GF-D8 (cell line): ENCODE results near the gene ACTN4.
"Not testable (repeated sequence)": the region's sequence is repeated elsewhere in the genome, so short reads cannot be mapped to it uniquely, and the experiment has no call there.

Source experiments
- DNase-seq: peaks from one replicate; lab custom pipeline; 2025; lab: John Stamatoyannopoulos, UW

ACTN4 gene

GRCh38 chr19:38769635-38770211 lies 122.3 kb downstream of the ACTN4 start:
- DNase-seq, result peak; percentile 18

- not testable (repeated sequence) for DNase-seq
These were observed 122.9 kb downstream of the ACTN4 start for GRCh38 chr19:38770228-38770948.

- not testable (repeated sequence) for DNase-seq
These were observed 123.5 kb downstream of the ACTN4 start for GRCh38 chr19:38770949-38771275.

- DNase-seq, result not testable (repeated sequence)
These were observed 124.1 kb downstream of the ACTN4 start for GRCh38 chr19:38771569-38771968.

- DNase-seq, result no peak
These were observed 126.2 kb downstream of the ACTN4 start, which contains the start of gene LGALS7 for GRCh38 chr19:38773469-38774177. Gene LGALS7 (minus strand): TSS chr19:38773517. CDS start chr19:38773492, 25 bp downstream.

GRCh38 chr19:38774181-38774950 lies 126.9 kb downstream of the ACTN4 start:
- no peak for DNase-seq

- DNase-seq, result no peak
These were observed 131.3 kb downstream of the ACTN4 start for GRCh38 chr19:38778733-38779132.

- no peak for DNase-seq
These were observed 133.0 kb downstream of the ACTN4 start for GRCh38 chr19:38780443-38780842.

GRCh38 chr19:38781058-38781457 lies 133.6 kb downstream of the ACTN4 start:
- DNase-seq, result no peak
